PC-9 (cell line): ENCODE measurements around the gene OSBPL10. TPM values are rescaled to one million over a fixed set of nuclear protein-coding genes. Genes with fewer than 3 reads are reported as not detected.
"Not testable (repeated sequence)": the region's sequence is repeated elsewhere in the genome, so short reads cannot be mapped to it uniquely, and the experiment has no call there.

ENCODE experiments used
- BruUV-seq: library from RNA; stranded (reverse); fragments of 400-500 nt; replicated peaks from 2 replicates; lab custom pipeline; 2021; lab: Mats Ljungman, UMichigan
- CTCF ChIA-PET: fragments of 300-600 bp; sonication (Branson Sonifier 250); formaldehyde crosslinking; loops from one replicate; lab custom pipeline; 2022; ENCODE audit warnings: antibody characterized with exemption; lab: Charles Lee
- POLR2A ChIA-PET: fragments of 300-600 bp; sonication (Branson Sonifier 250); formaldehyde crosslinking; loops from one replicate; lab custom pipeline; 2022; ENCODE audit warnings: antibody characterized with exemption; ENCODE audit not compliant: unreplicated experiment; lab: Charles Lee
- DNase-seq, 2 experiments: peaks; one replicate each; pipeline versions ENCODE4 v3.0.0 to v3.0.0-alpha.2; 2015 to 2022; ENCODE audit warnings: mixed read lengths in 1 of 2
- H2AFZ ChIP-seq: fragments of 200-600 bp; sonication (generic); 2 replicates; pipeline ENCODE4 v1.8.1; 2017; ENCODE audit warnings: antibody characterized with exemption
- H3F3A ChIP-seq: fragments of 200-600 bp; sonication (generic); 2 replicates; pipeline ENCODE4 v1.8.1; 2017; ENCODE audit warnings: antibody characterized with exemption, mild to moderate bottlenecking, low read depth; ENCODE audit not compliant: insufficient read depth
- H3K27ac ChIP-seq: fragments of 200-600 bp; sonication (generic); 2 replicates; pipeline ENCODE4 v1.6.1; 2016; ENCODE audit warnings: mixed run types
- H3K27me3 ChIP-seq: fragments of 200-600 bp; sonication (generic); 2 replicates; pipeline ENCODE4 v1.6.1; 2016; ENCODE audit warnings: low read depth, mixed run types; ENCODE audit not compliant: insufficient read depth
- H3K36me3 ChIP-seq: fragments of 200-600 bp; sonication (generic); 2 replicates; pipeline ENCODE4 v1.6.1; 2016; ENCODE audit warnings: low read depth, mixed run types
- H3K4me1 ChIP-seq: fragments of 200-600 bp; sonication (generic); replicated peaks from 2 replicates; pipeline ENCODE4 v1.6.1; 2016; ENCODE audit warnings: mixed run types; ENCODE audit not compliant: insufficient read depth
- H3K4me2 ChIP-seq: fragments of 200-600 bp; sonication (generic); 2 replicates; pipeline ENCODE4 v1.6.1; 2017; ENCODE audit warnings: mixed run types
- H3K4me3 ChIP-seq: fragments of 200-600 bp; sonication (generic); 2 replicates; pipeline ENCODE4 v1.6.1; 2016; ENCODE audit warnings: mixed run types
- H3K79me2 ChIP-seq: fragments of 200-600 bp; sonication (generic); 2 replicates; pipeline ENCODE4 v1.6.1; 2017; ENCODE audit warnings: low read depth, mixed run types
- H3K9me2 ChIP-seq: fragments of 200-600 bp; sonication (generic); 2 replicates; pipeline ENCODE4 v1.8.1; 2017; ENCODE audit warnings: mild to moderate bottlenecking; ENCODE audit not compliant: insufficient read depth
- H3K9me3 ChIP-seq: fragments of 200-600 bp; sonication (generic); 2 replicates; pipeline ENCODE4 v1.8.1; 2016; ENCODE audit warnings: low read depth; ENCODE audit not compliant: insufficient read depth
- H4K20me1 ChIP-seq: fragments of 200-600 bp; sonication (generic); 2 replicates; pipeline ENCODE4 v1.8.1; 2017; ENCODE audit not compliant: insufficient read depth
- EZH2 ChIP-seq: fragments of 200-600 bp; sonication (generic); IDR thresholded peaks from 2 replicates; pipeline ENCODE4 v1.8.0; 2017; ENCODE audit warnings: antibody characterized with exemption, low read depth
- intact Hi-C: fragments of 100-400 bp; cut with micrococcal nuclease; formaldehyde crosslinking; loops from one replicate; pipeline ENCODE4 v1.10.0; 2022; ENCODE audit not compliant: unreplicated experiment
- total RNA-seq: library from RNA; stranded (reverse); gene quantifications from 2 replicates; pipeline ENCODE4 v1.2.3, GENCODE V29; 2021
- TF ChIP-seq, protein P1 (sequence below): fragments of 200-600 bp; sonication (generic); conservative IDR thresholded peaks from 2 replicates; pipeline ENCODE4 v1.6.1; 2017; ENCODE audit warnings: mixed run types, antibody characterized with exemption, mild to moderate bottlenecking, moderate library complexity

Gene OSBPL10
- total RNA-seq, 1 experiment from 2014 or later, result 42.0 TPM

- H4K20me1 ChIP-seq, result no peaks in the 10 kb centered on the region
- no peak overlapping the region for H3K27ac ChIP-seq
- H3K4me3 ChIP-seq, result no peak overlapping the region
- H3K4me2 ChIP-seq, result no peak overlapping the region
- no peaks in the 10 kb centered on the region for H3K4me1 ChIP-seq
- DNase-seq, result no peak
- no peaks in the 10 kb centered on the region for H3K36me3 ChIP-seq
- POLR2A ChIA-PET, result no interaction called here
- H3K9me3 ChIP-seq, result no peaks in the 10 kb centered on the region
- no peaks in the 10 kb centered on the region for H3K9me2 ChIP-seq
- TF ChIP-seq, protein P1, sequence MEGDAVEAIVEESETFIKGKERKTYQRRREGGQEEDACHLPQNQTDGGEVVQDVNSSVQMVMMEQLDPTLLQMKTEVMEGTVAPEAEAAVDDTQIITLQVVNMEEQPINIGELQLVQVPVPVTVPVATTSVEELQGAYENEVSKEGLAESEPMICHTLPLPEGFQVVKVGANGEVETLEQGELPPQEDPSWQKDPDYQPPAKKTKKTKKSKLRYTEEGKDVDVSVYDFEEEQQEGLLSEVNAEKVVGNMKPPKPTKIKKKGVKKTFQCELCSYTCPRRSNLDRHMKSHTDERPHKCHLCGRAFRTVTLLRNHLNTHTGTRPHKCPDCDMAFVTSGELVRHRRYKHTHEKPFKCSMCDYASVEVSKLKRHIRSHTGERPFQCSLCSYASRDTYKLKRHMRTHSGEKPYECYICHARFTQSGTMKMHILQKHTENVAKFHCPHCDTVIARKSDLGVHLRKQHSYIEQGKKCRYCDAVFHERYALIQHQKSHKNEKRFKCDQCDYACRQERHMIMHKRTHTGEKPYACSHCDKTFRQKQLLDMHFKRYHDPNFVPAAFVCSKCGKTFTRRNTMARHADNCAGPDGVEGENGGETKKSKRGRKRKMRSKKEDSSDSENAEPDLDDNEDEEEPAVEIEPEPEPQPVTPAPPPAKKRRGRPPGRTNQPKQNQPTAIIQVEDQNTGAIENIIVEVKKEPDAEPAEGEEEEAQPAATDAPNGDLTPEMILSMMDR, result no peak
- TF ChIP-seq EZH2, result no peak
- H2AFZ ChIP-seq, result no peak overlapping the region
- no peaks in the 10 kb centered on the region for H3F3A ChIP-seq
- H3K27me3 ChIP-seq, result no peaks in the 10 kb centered on the region
- no TSS peak for BruUV-seq
- intact Hi-C loops, result no loop called here
- H3K79me2 ChIP-seq, result no peaks in the 10 kb centered on the region
- CTCF ChIA-PET, result no interaction called here
These were observed 16.4 kb upstream of the OSBPL10 start for GRCh38 chr3:31997500-31997899.

- H3K79me2 ChIP-seq, result no peaks in the 10 kb centered on the region
- BruUV-seq, result no TSS peak
- H3F3A ChIP-seq, result no peaks in the 10 kb centered on the region
- CTCF ChIA-PET, result no interaction called here
- intact Hi-C loops, result no loop called here
- H3K9me3 ChIP-seq, result no peaks in the 10 kb centered on the region
- TF ChIP-seq, protein P1, result no peak
- TF ChIP-seq EZH2, result no peak
- H3K27ac ChIP-seq, result no peak overlapping the region
- no peaks in the 10 kb centered on the region for H4K20me1 ChIP-seq
- no peaks in the 10 kb centered on the region for H3K9me2 ChIP-seq
- H3K27me3 ChIP-seq, result no peaks in the 10 kb centered on the region
- no peak overlapping the region for H3K4me3 ChIP-seq
- no peaks in the 10 kb centered on the region for H3K36me3 ChIP-seq
- H2AFZ ChIP-seq, result no peak overlapping the region
- no peak for DNase-seq
- POLR2A ChIA-PET, result no interaction called here
- no peak overlapping the region for H3K4me2 ChIP-seq
- H3K4me1 ChIP-seq, result no peaks in the 10 kb centered on the region
These were observed 15.1 kb upstream of the OSBPL10 start for GRCh38 chr3:31996195-31996594.

- BruUV-seq, H3K4me1 ChIP-seq, intact Hi-C loops, POLR2A ChIA-PET, H3K4me2 ChIP-seq, CTCF ChIA-PET, H4K20me1 ChIP-seq, H3K79me2 ChIP-seq, H3K27me3 ChIP-seq, H3F3A ChIP-seq, H3K27ac ChIP-seq, H3K36me3 ChIP-seq, H3K4me3 ChIP-seq, H3K9me2 ChIP-seq, DNase-seq, H2AFZ ChIP-seq, H3K9me3 ChIP-seq: not testable (repeated sequence)
These were observed 14.0 kb upstream of the OSBPL10 start for GRCh38 chr3:31995026-31995425.

DNA sequence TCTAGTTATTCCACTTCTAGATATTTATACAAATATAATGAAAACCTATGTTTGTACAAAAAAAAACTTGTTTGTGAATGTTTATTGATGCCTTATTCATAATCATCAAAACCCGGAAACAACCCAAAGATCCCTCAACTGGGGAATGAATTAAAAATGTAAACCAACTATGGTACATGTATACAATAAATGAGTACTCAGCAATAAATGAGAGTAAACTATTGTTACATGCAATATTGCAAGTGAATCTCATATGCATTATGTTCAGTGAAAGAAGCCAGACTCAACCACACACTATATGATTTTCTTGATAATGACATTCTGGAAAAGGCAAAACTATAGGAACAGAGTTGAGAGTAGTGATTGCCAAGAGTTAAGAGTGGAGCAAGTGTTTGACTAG, 12.8 kb upstream of the OSBPL10 start:
- Histone ChIP-seq H3K4me2 (no peak overlapping the region), H3F3A (no peaks in the 10 kb centered on the region), H3K9me3 (no peaks in the 10 kb centered on the region), H3K27ac (no peak overlapping the region), H3K36me3 (no peaks in the 10 kb centered on the region), H3K9me2 (no peaks in the 10 kb centered on the region), H2AFZ (no peak overlapping the region), H3K4me1 (no peaks in the 10 kb centered on the region), H4K20me1 (no peaks in the 10 kb centered on the region), H3K79me2 (no peaks in the 10 kb centered on the region), H3K4me3 (no peak overlapping the region), H3K27me3 (no peaks in the 10 kb centered on the region)
- CTCF ChIA-PET, result no interaction called here
- BruUV-seq, result no TSS peak
- no peak for DNase-seq
- intact Hi-C loops, result no loop called here
- TF ChIP-seq, protein P1, result no peak
- no peak for TF ChIP-seq EZH2
- POLR2A ChIA-PET, result interaction anchor here (0.8 kb wide), 1 partner anchor 162 kb away, joined by 9 read pairs; no protein-coding TSS in a partner anchor

DNA sequence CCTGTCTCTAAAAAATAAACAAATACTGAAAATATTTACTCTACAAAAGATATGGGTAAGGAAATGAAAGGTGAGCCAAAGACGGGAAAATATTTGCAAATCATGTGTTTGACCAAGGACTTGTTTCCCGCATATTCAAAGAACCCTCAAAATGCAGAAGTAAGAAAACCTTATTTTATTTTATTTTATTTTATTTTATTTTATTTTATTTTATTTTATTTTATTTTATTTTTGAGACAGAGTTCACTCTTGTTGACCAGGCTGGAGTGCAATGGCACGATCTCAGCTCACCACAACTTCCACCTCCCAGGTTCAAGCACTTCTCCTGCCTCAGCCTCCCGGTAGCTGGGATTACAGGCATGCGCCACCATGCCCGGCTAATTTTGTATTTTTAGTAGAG, 11.9 kb upstream of the OSBPL10 start:
- H3K4me2 ChIP-seq, H3K9me3 ChIP-seq, H3K27me3 ChIP-seq, BruUV-seq, H3K4me1 ChIP-seq, intact Hi-C loops, H2AFZ ChIP-seq, H3K9me2 ChIP-seq, H3K27ac ChIP-seq, H3K79me2 ChIP-seq, CTCF ChIA-PET, H4K20me1 ChIP-seq, H3K36me3 ChIP-seq, POLR2A ChIA-PET, H3F3A ChIP-seq, DNase-seq, H3K4me3 ChIP-seq: not testable (repeated sequence)
